HG03159 (cell line): ENCODE results near the gene SLC4A3.

Experiments used
- ATAC-seq: cut with Tn5 transposase; IDR thresholded peaks from one replicate; pipeline ENCODE4 v1.9.1; 2021; ENCODE audit warnings: mild to moderate bottlenecking, moderate library complexity; ENCODE audit not compliant: unreplicated experiment

SLC4A3 gene

GRCh38 chr2:219627103-219628100 lies at the start of gene SLC4A3:
SLC4A3 (plus strand) TSS chr2:219627630; CDS start chr2:219627993, 363 bp downstream.
- ATAC-seq = no peak

GRCh38 chr2:219578811-219579613 lies 48.4 kb upstream of the SLC4A3 start:
- ATAC-seq = no peak

- no peak for ATAC-seq
Measured at GRCh38 chr2:219581346-219581745, 46.1 kb upstream of the SLC4A3 start.

GRCh38 chr2:219591091-219591490 lies 36.3 kb upstream of the SLC4A3 start:
- no peak for ATAC-seq

- ATAC-seq = no peak
Measured at GRCh38 chr2:219592736-219593135, 34.7 kb upstream of the SLC4A3 start.

- ATAC-seq = no peak
Measured at GRCh38 chr2:219593154-219593553, 34.3 kb upstream of the SLC4A3 start.

GRCh38 chr2:219595256-219595655 lies 32.2 kb upstream of the SLC4A3 start:
- ATAC-seq = no peak

GRCh38 chr2:219596954-219597551 lies 30.4 kb upstream of the SLC4A3 start:
- ATAC-seq = peak; percentile 0

- ATAC-seq = peak; percentile 90
Measured at GRCh38 chr2:219597552-219598307, 29.7 kb upstream of the SLC4A3 start, which contains the start of gene STK11IP. STK11IP (plus strand) TSS chr2:219597857; CDS start chr2:219598120, 263 bp downstream.

GRCh38 chr2:219598308-219599078 lies 28.9 kb upstream of the SLC4A3 start:
- ATAC-seq = no peak

GRCh38 chr2:219603771-219604170 lies 23.7 kb upstream of the SLC4A3 start:
- peak; percentile 54 for ATAC-seq

- ATAC-seq = no peak
Measured at GRCh38 chr2:219605607-219605954, 21.8 kb upstream of the SLC4A3 start.

GRCh38 chr2:219607931-219608330 lies 19.5 kb upstream of the SLC4A3 start:
- ATAC-seq = no peak

GRCh38 chr2:219608399-219608964 lies 18.9 kb upstream of the SLC4A3 start:
- no peak for ATAC-seq

- no peak for ATAC-seq
Measured at GRCh38 chr2:219609149-219609750, 18.2 kb upstream of the SLC4A3 start.

- ATAC-seq = no peak
Measured at GRCh38 chr2:219611306-219611705, 16.1 kb upstream of the SLC4A3 start.

GRCh38 chr2:219611866-219612576 lies 15.4 kb upstream of the SLC4A3 start:
- no peak for ATAC-seq

- no peak for ATAC-seq
Measured at GRCh38 chr2:219612577-219613286, 14.7 kb upstream of the SLC4A3 start.
